NCI-H748 (cell line): ENCODE data around the gene SYNJ2.

ENCODE experiments used
- DNase-seq: peaks from one replicate; lab custom pipeline; 2025; ENCODE audit not compliant: unreplicated experiment; lab: John Stamatoyannopoulos, UW

Gene SYNJ2

DNA sequence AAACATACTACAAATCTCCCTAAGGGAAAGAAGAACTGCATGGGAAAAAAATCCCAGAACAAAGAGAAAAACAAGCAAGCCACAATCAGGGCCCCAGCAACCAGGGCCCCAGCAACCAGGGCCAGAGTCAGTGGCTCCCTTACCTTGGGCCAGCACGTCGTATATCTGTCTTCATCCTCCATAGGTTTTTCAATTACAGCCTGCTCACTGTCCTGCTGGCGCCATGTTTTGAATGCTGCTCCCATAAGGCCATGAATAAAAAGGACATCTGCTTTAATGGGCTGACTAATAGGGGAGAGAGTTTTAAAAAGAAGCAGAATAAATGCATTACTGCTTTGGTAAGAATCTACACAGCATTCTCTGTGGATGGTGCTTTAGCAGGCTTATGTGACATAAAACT, 137.2 kb downstream of the SYNJ2 start:
- no peak for DNase-seq

DNA sequence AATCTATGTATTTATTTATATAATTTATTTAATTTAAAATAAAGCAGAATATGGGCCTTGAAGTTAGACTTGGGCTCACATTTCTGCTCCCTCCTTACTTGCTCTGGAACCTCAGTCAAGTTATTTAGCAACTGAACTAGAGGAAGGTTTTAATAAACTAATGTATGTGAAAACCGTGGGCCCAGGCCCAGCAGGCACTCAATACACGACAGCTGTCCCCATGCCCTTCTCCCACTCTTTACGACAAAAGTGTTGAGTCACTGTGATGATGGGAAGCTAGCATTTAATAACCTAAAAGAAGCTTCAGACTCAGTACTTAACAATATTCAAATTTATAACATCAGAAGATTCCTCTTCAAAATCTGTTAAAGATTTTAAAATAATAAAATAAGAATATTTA, 139.7 kb downstream of the SYNJ2 start:
- DNase-seq: no peak

DNA sequence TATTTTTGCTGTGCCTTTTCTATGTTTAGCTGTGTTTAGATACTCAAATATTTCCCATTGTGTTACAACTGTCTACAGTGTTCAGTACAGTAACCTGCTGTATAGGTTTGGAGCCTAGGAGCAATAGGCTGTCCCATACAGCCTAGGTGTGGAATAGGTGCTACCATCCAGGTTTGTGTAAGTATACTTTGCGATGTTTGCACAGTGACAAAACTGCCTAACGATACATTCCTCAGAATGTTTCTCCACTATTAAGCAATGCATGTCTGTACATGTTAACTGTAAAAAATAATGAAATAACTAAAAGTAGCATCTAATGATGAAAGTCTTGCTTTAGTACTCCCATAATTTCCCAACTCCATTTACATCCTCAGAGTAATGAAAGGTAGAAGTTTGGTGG, 140.4 kb downstream of the SYNJ2 start:
- DNase-seq: no peak

DNA sequence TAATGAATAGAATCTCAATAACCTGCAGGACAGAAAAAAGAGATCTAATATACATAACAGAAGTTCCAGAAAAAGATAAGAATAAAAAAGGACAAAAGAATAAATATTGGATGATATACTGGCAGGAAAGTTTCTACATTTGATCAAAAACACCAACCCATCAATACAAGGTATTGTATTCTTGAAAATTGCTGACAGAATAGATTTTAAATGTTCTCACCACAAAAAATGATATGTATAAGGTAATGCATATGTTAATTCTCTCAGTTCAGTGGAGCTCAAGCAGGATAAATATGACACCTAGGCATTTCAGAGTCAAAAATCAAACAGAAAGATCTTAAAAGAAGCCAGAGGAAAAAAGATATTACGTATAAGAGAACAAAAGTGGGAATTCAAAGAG, 142.6 kb downstream of the SYNJ2 start:
- DNase-seq: no peak

DNA sequence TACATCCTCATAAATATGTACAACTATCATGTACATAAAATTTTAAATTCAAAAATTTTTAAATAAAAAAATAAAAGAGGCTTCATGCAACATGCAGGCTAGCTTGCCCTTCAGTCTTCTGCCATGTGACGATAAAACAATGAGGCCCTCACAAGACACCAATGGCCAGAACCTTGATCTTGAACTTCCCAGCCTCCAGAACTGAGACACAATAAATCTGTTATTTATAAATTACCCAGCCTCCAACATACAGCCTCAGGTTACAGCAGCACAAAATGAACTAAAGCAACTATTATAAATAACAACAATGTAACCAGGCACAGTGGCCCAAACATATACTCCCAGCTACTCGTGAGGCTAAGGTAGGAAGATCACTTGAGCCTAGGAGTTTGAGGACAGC, 143.6 kb downstream of the SYNJ2 start:
- no peak for DNase-seq

DNA sequence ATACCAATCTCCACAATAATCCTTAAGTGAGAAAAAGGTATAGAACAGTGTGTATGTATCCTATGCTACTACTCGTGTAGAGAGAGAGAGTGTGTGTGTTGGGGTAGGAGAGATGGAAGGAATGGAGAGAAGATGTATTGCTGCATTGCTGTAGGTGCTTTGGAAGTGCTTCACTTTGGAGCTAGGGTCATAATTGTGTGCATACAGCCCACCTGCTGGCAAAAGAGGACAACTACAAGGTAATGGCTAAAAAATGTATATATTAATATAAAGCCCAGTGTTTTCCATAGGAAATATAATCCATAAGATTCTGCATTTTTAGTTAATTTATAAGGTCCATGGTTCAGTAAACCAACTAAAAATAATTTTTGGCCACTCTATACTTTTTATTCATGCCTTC, 150.3 kb downstream of the SYNJ2 start:
- DNase-seq: peak; percentile 41

DNA sequence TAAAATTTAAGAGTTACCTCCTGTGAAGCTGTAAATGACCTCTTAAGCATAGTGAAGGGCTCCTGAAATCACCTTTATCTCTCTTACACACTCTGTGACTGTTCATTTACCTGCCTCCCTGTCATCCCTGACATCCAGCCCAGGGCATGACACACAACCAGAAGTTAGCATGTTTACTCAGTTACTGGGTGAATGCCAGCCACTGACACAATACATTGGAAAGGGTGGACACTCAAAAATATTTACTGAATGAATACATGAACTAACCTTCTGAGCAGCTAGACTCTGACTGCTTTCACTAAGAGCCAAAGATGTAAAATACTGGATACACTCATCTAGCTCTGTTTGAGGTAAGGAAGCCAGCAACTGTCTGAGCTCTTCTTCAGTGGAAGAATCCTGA, 161.1 kb downstream of the SYNJ2 start:
- no peak for DNase-seq

DNA sequence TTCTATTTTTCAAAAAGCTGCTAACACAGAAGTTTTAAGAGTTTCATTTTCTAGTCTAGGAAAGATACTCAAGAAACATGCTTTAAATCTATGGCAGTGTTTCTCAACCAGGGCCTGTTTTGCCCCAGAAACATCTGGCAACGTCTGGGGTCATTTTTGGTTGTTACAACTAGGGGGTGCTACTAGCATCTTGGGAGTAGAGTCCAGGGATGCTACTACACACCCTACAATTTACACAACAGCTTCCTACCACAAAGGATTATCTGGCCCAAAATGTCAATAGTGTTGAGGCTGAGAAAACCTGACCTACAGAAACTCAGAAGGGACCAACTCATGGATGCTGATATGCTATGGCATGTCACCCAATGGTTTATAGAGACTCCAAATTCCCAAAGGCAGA, 162.0 kb downstream of the SYNJ2 start:
- DNase-seq: peak; percentile 7
